GM23338 (cell line): Measurements from ENCODE around the gene GZMH. TPM values are rescaled to one million over a fixed set of nuclear protein-coding genes. Genes with fewer than 3 reads are reported as not detected.

Experiments used
- ATAC-seq: fragments of 200-7000 bp; cut with Tn5 transposase; 3 replicates; pipeline ENCODE4 v1.9.1; 2020
- DNase-seq: peaks from one replicate; pipeline ENCODE4 v3.0.0-alpha.2; 2015; ENCODE audit warnings: low spot score
- H2AFZ ChIP-seq: fragments of 200-600 bp; sonication (generic); 2 replicates; pipeline ENCODE4 v1.8.0; 2016; ENCODE audit warnings: antibody characterized with exemption, mild to moderate bottlenecking, moderate library complexity
- H3F3A ChIP-seq: fragments of 200-600 bp; sonication (generic); replicated peaks from 2 replicates; pipeline ENCODE4 v1.8.0; 2017; ENCODE audit warnings: antibody characterized with exemption, mixed run types, low read depth
- H3K27ac ChIP-seq: fragments of 200-600 bp; sonication (generic); 2 replicates; pipeline ENCODE4 v1.6.1; 2016; ENCODE audit warnings: low read depth
- H3K27me3 ChIP-seq: fragments of 200-600 bp; sonication (generic); 2 replicates; pipeline ENCODE4 v1.8.0; 2016; ENCODE audit warnings: mild to moderate bottlenecking, mixed run types, moderate library complexity; ENCODE audit not compliant: insufficient read depth
- H3K36me3 ChIP-seq: fragments of 200-600 bp; sonication (generic); 2 replicates; pipeline ENCODE4 v1.8.0; 2016; ENCODE audit warnings: mild to moderate bottlenecking; ENCODE audit not compliant: insufficient read depth
- H3K4me1 ChIP-seq: fragments of 200-600 bp; sonication (generic); 2 replicates; pipeline ENCODE4 v1.8.0; 2016; ENCODE audit warnings: mild to moderate bottlenecking, moderate library complexity; ENCODE audit not compliant: insufficient read depth
- H3K4me2 ChIP-seq: fragments of 200-600 bp; sonication (generic); 2 replicates; pipeline ENCODE4 v1.7.1; 2017; ENCODE audit warnings: mixed run types
- H3K4me3 ChIP-seq: fragments of 200-600 bp; sonication (generic); 2 replicates; pipeline ENCODE4 v1.6.1; 2016; ENCODE audit warnings: mixed run types
- H3K79me2 ChIP-seq: fragments of 200-600 bp; sonication (generic); replicated peaks from 2 replicates; pipeline ENCODE4 v1.8.0; 2017; ENCODE audit warnings: mild to moderate bottlenecking; ENCODE audit not compliant: insufficient read depth
- H3K9me2 ChIP-seq: fragments of 200-600 bp; sonication (generic); 2 replicates; pipeline ENCODE4 v1.8.0; 2017; ENCODE audit not compliant: insufficient read depth
- H4K20me1 ChIP-seq: fragments of 200-600 bp; sonication (generic); replicated peaks from 2 replicates; pipeline ENCODE4 v1.8.0; 2017; ENCODE audit warnings: mild to moderate bottlenecking; ENCODE audit not compliant: insufficient read depth
- H3K27ac Mint-ChIP-seq: 2 replicates; pipeline ENCODE4 v1.8.0; 2020; ENCODE audit warnings: inconsistent platforms, mild to moderate bottlenecking, moderate library complexity, mixed read lengths
- H3K27me3 Mint-ChIP-seq: 3 replicates; pipeline ENCODE4 v1.8.0; 2022; ENCODE audit warnings: low read depth, mild to moderate bottlenecking, moderate library complexity, mixed read lengths, inconsistent platforms; ENCODE audit not compliant: insufficient read depth, poor library complexity
- H3K36me3 Mint-ChIP-seq: 3 replicates; pipeline ENCODE4 v1.8.0; 2021; ENCODE audit warnings: low read depth, mild to moderate bottlenecking, inconsistent platforms, moderate library complexity, mixed read lengths
- H3K4me1 Mint-ChIP-seq: 3 replicates; pipeline ENCODE4 v1.8.0; 2020; ENCODE audit warnings: mild to moderate bottlenecking, inconsistent platforms, mixed read lengths
- H3K4me3 Mint-ChIP-seq: 3 replicates; pipeline ENCODE4 v1.8.0; 2021; ENCODE audit warnings: moderate library complexity, mild to moderate bottlenecking, inconsistent platforms, mixed read lengths
- H3K9me3 Mint-ChIP-seq: 3 replicates; pipeline ENCODE4 v1.8.0; 2020; ENCODE audit warnings: moderate library complexity, mild to moderate bottlenecking, inconsistent platforms, mixed read lengths
- CREB1 ChIP-seq: fragments of 250-450 bp; sonication (Bioruptor Pico); IDR thresholded peaks from 2 replicates; pipeline ENCODE4 v1.5.0; 2020; ENCODE audit warnings: low read depth, mild to moderate bottlenecking, moderate library complexity
- CTCF ChIP-seq, 2 experiments: fragments of 200-600 bp in 1 of 2; sonication (generic) in 1 of 2; conservative IDR thresholded peaks; 2 replicates each; pipeline versions ENCODE4 v1.5.1 to v1.6.1; 2016 to 2017; ENCODE audit warnings: antibody characterized with exemption in 2 of 2, low read depth in 2 of 2, mild to moderate bottlenecking in 2 of 2, moderate library complexity in 1 of 2
- ETS1 ChIP-seq: IDR thresholded peaks from 2 replicates; pipeline ENCODE4 v1.6.1; 2016; ENCODE audit warnings: antibody characterized with exemption
- EZH2 ChIP-seq: fragments of 200-600 bp; sonication (generic); IDR thresholded peaks from one replicate; pipeline ENCODE4 v1.8.0; 2017; ENCODE audit warnings: antibody characterized with exemption, mild to moderate bottlenecking, low read depth; ENCODE audit not compliant: unreplicated experiment
- EZH2phosphoT487 ChIP-seq: fragments of 200-600 bp; sonication (generic); IDR thresholded peaks from one replicate; pipeline ENCODE4 v1.8.1; 2018; ENCODE audit warnings: antibody characterized with exemption; ENCODE audit not compliant: unreplicated experiment
- JUNB ChIP-seq: IDR thresholded peaks from one replicate; pipeline ENCODE4 v1.6.1; 2016; ENCODE audit warnings: antibody characterized with exemption; ENCODE audit not compliant: unreplicated experiment
- NANOG ChIP-seq: IDR thresholded peaks from 2 replicates; pipeline ENCODE4 v1.6.1; 2016; ENCODE audit warnings: antibody characterized with exemption, borderline replicate concordance
- POLR2AphosphoS5 ChIP-seq: IDR thresholded peaks from 2 replicates; pipeline ENCODE4 v1.6.1; 2016; ENCODE audit warnings: antibody characterized with exemption, low read depth
- STAT1 ChIP-seq: IDR thresholded peaks from one replicate; pipeline ENCODE4 v1.6.1; 2016; ENCODE audit warnings: antibody characterized with exemption; ENCODE audit not compliant: unreplicated experiment
- ZNF114 ChIP-seq: fragments of 250-450 bp; sonication (Bioruptor Pico); IDR thresholded peaks from 2 replicates; pipeline ENCODE4 v1.5.0; 2020; ENCODE audit warnings: mild to moderate bottlenecking, moderate library complexity
- ZNF331 ChIP-seq: fragments of 250-450 bp; sonication (Bioruptor Pico); IDR thresholded peaks from 2 replicates; pipeline ENCODE4 v1.5.0; 2020; ENCODE audit warnings: low read depth, mild to moderate bottlenecking, moderate library complexity
- ZNF462 ChIP-seq: fragments of 250-450 bp; sonication (Bioruptor Pico); IDR thresholded peaks from 2 replicates; pipeline ENCODE4 v1.5.0; 2020; ENCODE audit warnings: mild to moderate bottlenecking, moderate library complexity
- polyA plus RNA-seq: library from polyadenylated mRNA; unstranded; fragments of >200 nt; fragmentation: Nextera tagmentation; extraction: Ambion mirVana; gene quantifications from 2 replicates; pipeline ENCODE4 v1.2.1, GENCODE V29; 2016
- total RNA-seq: library from RNA; depleted of rRNA; stranded (reverse); fragments of >200 nt; shearing (Covaris generic); gene quantifications from 2 replicates; pipeline ENCODE4 v1.2.3, GENCODE V29; 2014
- TF ChIP-seq, protein P1 (sequence below): IDR thresholded peaks from one replicate; pipeline ENCODE4 v1.6.1; 2018; ENCODE audit warnings: antibody characterized with exemption; ENCODE audit not compliant: unreplicated experiment

GZMH gene
- total and polyA plus RNA-seq, 2 experiments from 2014 or later: not detected

DNA sequence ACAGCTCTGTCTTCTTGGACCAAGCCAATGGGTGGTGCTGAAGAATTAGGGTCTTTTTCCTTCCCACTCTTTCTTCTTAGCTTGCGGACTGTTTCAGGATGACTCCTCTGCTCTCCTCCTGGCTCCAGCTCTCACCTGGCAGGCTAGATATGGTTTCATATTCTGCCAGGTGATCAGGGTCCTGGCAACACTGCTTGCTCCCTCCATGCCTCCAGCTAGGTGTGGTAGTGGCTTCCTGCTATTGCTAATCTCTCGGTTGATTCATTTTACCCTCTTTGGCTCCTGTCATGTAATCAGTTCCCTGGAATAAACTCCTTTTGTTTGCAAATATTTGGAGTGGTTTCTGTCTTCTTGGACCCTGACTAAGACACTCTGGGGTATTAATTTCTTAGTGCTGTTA lies 4.3 kb upstream of the GZMH start:
- no peaks in the 10 kb centered on the region for H3K27me3 ChIP-seq
- H3K27ac ChIP-seq: no peak overlapping the region
- Mint-ChIP-seq H3K27me3 (peaks cover 6% of the 10 kb centered on the region), H3K27ac (no peak overlapping the region), H3K36me3 (no peaks in the 10 kb centered on the region), H3K4me1 (peaks cover 6% of the 10 kb centered on the region), H3K4me3 (no peak overlapping the region), H3K9me3 (no peaks in the 10 kb centered on the region; the same call in 1 of the 3 replicates)
- H4K20me1 ChIP-seq: no peaks in the 10 kb centered on the region
- DNase-seq (no peak), ATAC-seq (no peak)
- no peaks in the 10 kb centered on the region for H3K36me3 ChIP-seq
- no peaks in the 10 kb centered on the region for H3F3A ChIP-seq
- H3K9me2 ChIP-seq: peaks cover 3% of the 10 kb centered on the region; the same call in 1 of the 2 replicates
- no peak overlapping the region for H2AFZ ChIP-seq
- no peaks in the 10 kb centered on the region for H3K79me2 ChIP-seq
- H3K4me1 ChIP-seq: no peaks in the 10 kb centered on the region
- TF ChIP-seq, protein P1, sequence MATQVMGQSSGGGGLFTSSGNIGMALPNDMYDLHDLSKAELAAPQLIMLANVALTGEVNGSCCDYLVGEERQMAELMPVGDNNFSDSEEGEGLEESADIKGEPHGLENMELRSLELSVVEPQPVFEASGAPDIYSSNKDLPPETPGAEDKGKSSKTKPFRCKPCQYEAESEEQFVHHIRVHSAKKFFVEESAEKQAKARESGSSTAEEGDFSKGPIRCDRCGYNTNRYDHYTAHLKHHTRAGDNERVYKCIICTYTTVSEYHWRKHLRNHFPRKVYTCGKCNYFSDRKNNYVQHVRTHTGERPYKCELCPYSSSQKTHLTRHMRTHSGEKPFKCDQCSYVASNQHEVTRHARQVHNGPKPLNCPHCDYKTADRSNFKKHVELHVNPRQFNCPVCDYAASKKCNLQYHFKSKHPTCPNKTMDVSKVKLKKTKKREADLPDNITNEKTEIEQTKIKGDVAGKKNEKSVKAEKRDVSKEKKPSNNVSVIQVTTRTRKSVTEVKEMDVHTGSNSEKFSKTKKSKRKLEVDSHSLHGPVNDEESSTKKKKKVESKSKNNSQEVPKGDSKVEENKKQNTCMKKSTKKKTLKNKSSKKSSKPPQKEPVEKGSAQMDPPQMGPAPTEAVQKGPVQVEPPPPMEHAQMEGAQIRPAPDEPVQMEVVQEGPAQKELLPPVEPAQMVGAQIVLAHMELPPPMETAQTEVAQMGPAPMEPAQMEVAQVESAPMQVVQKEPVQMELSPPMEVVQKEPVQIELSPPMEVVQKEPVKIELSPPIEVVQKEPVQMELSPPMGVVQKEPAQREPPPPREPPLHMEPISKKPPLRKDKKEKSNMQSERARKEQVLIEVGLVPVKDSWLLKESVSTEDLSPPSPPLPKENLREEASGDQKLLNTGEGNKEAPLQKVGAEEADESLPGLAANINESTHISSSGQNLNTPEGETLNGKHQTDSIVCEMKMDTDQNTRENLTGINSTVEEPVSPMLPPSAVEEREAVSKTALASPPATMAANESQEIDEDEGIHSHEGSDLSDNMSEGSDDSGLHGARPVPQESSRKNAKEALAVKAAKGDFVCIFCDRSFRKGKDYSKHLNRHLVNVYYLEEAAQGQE: no peak
- TF ChIP-seq JUNB (no peak), POLR2AphosphoS5 (no peak), STAT1 (no peak), ZNF462 (no peak), EZH2phosphoT487 (no peak), NANOG (no peak), CTCF (conservative IDR thresholded peaks at IDR 0.05; ENCODE audit: low read depth in 2 of 2) (no peak), ZNF331 (CRISPR knock-in tag) (no peak), CREB1 (CRISPR knock-in tag) (no peak), EZH2 (no peak), ETS1 (no peak), ZNF114 (CRISPR knock-in tag) (no peak)
- H3K4me3 ChIP-seq: no peak overlapping the region
- no peak overlapping the region for H3K4me2 ChIP-seq
